GM12874 (cell line): ENCODE data around the gene ARHGAP6.

Experiments
- TF ChIP-seq, protein P1 (sequence below): IDR thresholded peaks from 2 replicates; pipeline ENCODE4 v1.5.1; 2011; ENCODE audit warnings: low read depth, mild to moderate bottlenecking, control low read depth, low read length, moderate library complexity; ENCODE audit not compliant: insufficient read depth

ARHGAP6 gene

DNA sequence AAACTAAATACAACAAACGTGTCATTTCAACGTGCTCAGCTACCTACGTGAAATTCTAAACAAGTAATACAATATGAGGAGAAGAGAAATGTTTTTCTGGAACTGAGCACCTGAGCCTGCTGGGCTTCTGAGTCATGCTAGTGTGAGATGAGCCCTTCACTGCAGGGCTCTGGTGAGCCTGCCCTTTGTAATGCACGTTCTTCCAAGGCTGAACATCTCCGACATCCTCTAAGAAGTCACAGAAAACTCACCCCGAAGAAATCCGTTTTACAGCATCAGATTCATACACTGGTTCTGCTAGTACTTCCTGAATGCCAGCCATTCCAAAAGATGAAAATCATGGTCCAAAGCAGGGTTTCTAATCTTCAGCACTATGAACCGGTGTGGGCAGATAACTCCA, 215.4 kb downstream of the ARHGAP6 start:
- TF ChIP-seq, protein P1, sequence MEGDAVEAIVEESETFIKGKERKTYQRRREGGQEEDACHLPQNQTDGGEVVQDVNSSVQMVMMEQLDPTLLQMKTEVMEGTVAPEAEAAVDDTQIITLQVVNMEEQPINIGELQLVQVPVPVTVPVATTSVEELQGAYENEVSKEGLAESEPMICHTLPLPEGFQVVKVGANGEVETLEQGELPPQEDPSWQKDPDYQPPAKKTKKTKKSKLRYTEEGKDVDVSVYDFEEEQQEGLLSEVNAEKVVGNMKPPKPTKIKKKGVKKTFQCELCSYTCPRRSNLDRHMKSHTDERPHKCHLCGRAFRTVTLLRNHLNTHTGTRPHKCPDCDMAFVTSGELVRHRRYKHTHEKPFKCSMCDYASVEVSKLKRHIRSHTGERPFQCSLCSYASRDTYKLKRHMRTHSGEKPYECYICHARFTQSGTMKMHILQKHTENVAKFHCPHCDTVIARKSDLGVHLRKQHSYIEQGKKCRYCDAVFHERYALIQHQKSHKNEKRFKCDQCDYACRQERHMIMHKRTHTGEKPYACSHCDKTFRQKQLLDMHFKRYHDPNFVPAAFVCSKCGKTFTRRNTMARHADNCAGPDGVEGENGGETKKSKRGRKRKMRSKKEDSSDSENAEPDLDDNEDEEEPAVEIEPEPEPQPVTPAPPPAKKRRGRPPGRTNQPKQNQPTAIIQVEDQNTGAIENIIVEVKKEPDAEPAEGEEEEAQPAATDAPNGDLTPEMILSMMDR = no peak

DNA sequence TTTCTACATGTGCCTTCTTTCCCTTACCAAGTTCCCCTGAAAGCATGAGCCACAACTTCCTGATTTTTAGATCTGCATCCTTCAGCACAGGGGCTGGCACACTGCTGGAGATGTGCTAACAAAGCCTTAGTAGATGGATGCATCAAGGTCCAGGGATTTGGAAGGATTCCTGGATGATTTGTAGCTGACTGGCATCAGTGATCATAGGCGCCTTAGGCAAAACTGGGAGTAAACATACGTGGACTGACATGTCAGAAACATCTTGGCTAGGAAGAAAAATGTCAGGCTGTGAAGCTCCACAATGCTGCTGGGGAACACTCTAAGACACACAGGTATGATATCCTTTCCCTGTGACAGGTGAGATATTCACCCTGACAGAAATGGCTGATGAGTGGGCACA, 216.1 kb downstream of the ARHGAP6 start:
- TF ChIP-seq, protein P1 = no peak

DNA sequence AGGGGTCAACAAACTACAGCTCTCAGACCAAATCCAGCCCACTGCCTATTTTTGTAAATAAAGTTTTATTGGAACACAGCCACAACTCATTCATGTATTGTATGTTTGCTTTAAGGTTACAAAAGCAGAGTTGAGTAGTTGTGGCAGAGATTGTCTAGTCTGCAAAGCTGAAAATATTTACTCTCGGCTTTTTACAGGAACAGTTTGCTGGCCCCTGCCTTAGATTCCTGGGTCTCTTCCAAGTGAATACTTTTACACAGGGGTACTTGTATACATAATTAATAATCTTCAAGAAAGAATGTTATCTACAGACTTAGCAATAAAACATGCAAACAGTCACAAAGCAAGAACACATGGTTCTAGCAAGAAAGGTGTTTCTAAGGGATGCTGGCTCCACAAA, 218.3 kb downstream of the ARHGAP6 start:
- TF ChIP-seq, protein P1 = no peak

DNA sequence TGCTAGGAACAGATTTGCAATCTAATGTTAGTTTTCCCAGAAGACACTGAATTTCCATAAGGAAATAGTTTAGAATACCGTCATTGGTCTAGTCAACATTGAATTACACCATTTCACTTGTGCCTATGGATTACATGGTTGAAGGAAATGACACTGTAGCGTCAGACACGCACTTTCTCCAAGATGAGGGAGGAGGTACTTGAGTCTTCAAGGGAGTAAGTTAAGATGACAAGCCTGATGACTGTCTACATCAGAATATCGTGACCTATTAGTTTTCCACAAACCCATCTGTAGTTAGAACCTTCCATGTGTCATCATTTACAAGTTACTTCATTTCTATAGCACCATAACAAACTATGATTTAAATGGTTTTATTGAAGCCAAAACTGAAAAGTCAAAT, 218.8 kb downstream of the ARHGAP6 start:
- TF ChIP-seq, protein P1 = no peak

DNA sequence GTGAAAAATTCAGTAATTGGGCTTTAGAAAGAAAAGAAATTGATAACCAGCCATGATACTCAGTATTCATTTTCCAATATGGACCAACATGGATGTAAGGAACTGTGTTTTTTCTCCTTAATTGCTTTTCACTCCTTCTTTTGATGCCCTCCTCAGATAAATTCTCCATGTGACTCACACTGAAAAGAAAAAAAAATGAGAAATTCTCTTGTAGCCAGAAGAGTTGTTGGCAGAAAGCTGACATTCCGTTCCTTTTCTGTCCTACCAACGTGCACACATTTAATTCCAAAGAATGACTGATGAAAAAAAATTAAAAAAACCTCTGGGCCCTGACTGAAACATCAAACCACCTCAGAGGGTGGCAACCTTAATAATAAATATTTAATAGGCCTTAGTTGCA, 219.4 kb downstream of the ARHGAP6 start:
- TF ChIP-seq, protein P1 = no peak

DNA sequence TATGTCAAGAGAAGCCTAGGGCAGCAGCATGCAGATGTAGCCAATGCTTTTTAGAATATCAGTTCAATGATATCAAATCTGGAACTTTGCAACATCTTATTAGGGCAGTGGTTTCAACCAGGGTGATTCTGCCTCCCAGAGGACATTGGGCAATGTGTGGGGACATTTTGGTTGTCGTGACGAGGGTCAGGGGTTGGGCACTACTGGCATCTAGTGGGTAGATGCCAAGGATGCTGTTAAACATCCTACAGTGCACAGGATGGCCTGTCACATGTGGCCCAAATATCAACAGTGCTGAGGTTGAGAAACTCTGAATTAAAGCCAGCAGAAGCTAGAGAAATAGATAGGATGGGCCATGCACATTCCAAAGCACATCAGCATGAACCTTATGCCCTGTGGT, 220.2 kb downstream of the ARHGAP6 start:
- TF ChIP-seq, protein P1 = no peak

DNA sequence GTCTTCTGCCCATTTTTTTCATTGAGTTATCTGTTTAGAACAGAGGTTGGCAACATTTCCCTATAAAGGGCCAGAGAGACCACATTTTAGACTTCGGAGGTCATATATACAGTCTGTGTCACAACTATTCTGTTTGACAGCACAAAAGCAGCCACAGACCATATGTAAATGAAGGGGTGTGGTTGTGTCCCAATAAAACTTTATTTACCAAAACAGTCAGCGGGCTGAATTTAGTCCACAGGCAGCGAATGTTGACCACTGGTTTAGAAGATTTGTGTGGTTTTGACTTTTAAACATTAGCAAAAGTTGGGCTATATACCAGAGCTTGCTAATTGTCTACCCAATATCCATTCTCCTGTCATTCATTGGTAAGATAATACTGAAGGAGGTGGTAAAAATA, 221.7 kb downstream of the ARHGAP6 start:
- TF ChIP-seq, protein P1 = no peak

DNA sequence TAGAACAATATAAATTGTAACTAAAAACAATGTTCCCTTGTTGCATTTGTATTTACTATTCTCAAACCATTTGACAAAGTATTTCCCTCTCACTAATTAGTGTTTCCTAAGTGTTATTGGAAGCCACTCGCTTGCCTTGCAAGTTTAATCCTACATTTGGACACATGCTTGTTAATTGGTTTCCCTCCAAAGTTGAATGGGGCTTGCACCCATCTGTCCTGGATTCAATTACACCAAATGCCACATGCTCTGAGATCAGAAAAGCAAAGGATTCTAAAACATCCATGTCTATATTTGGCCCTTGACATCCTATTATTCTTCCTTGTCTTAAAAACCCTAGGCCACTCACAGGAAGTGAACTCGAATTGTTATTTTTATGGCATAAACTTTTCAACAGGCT, 225.9 kb downstream of the ARHGAP6 start:
- TF ChIP-seq, protein P1 = no peak
